Measurements from ENCODE around the gene ABCD1. TPM values are rescaled to one million over a fixed set of nuclear protein-coding genes. Genes with fewer than 3 reads are reported as not detected.

ABCD1 gene
- polyA plus RNA-seq, 2 of the 4 experiments (the other 2 are of a cell fraction) = 1.7 to 3.8 TPM

- WGBS (ENCODE audit: missing lambda C conversion rate) = 77% methylated on average over 6 of the region's 37 CpGs
Observed at GRCh38 chrX:153774576-153775292, 50.1 kb downstream of the ABCD1 start.

GRCh38 chrX:153775293-153776119 lies 50.9 kb downstream of the ABCD1 start:
- no peak overlapping the region for H3K4me3 ChIP-seq
- WGBS (ENCODE audit: missing lambda C conversion rate) = 90% methylated on average over 2 of the region's 42 CpGs
- no peak for DNase-seq (ENCODE audit: low read depth in 1 of 2, low spot score in 1 of 2)
- no peaks in the 10 kb centered on the region for H3K4me1 ChIP-seq
- no peaks in the 10 kb centered on the region for H3K9me3 ChIP-seq
- ChIA-PET POLR2A (interaction anchor here (1.1 kb wide), 1 partner anchor 10 kb away, joined by 3 read pairs; no protein-coding TSS in a partner anchor), CTCF (interaction anchor here (1.1 kb wide), 1 partner anchor 12 kb away, joined by 4 read pairs; no protein-coding TSS in a partner anchor)
- no peak overlapping the region for H3K4me2 ChIP-seq
- TF ChIP-seq EHF (CRISPR knock-in tag; IDR thresholded peaks at IDR 0.05) (no peak), HOXB5 (CRISPR knock-in tag; IDR thresholded peaks at IDR 0.05) (no peak), CTCF (IDR thresholded peaks at IDR 0.05) (no peak), GATA3 (IDR thresholded peaks at IDR 0.05; ENCODE audit: borderline replicate concordance) (no peak), BHLHE40 (IDR thresholded peaks at IDR 0.05; ENCODE audit: low read depth, low read length) (no peak), HOXB13 (CRISPR knock-in tag; IDR thresholded peaks at IDR 0.05; ENCODE audit: low read depth) (no peak), HMGXB4 (CRISPR knock-in tag; IDR thresholded peaks at IDR 0.05; ENCODE audit: borderline replicate concordance) (no peak), RNF2 (IDR thresholded peaks at IDR 0.05; ENCODE audit: borderline replicate concordance, low read depth) (no peak), ZFP36 (IDR thresholded peaks at IDR 0.05; ENCODE audit: borderline replicate concordance, partially characterized antibody) (no peak), REST (IDR thresholded peaks at IDR 0.05) (no peak), FOXS1 (CRISPR knock-in tag; IDR thresholded peaks at IDR 0.05) (no peak), RFX5 (IDR thresholded peaks at IDR 0.05) (no peak)
- no peak for ATAC-seq
- H3K27ac ChIP-seq = no peak overlapping the region
- no peak for FAIRE-seq

More at GRCh38 chrX:153774576-153775292, 50.1 kb downstream of the ABCD1 start:
- POLR2A ChIA-PET = interaction anchor here (1.1 kb wide), 1 partner anchor 11 kb away, joined by 3 read pairs; no protein-coding TSS in a partner anchor
- Histone ChIP-seq H3K9me3 (no peaks in the 10 kb centered on the region), H3K4me1 (no peaks in the 10 kb centered on the region), H3K4me3 (no peak overlapping the region), H3K27ac (no peak overlapping the region), H3K4me2 (no peak overlapping the region)
- no peak for DNase-seq (ENCODE audit: low read depth in 1 of 2, low spot score in 1 of 2)
- TF ChIP-seq GATA3 (IDR thresholded peaks at IDR 0.05; ENCODE audit: borderline replicate concordance) = no peak
- no peak for ATAC-seq
- CTCF ChIA-PET = interaction anchor here (1.1 kb wide), 1 partner anchor 12 kb away, joined by 4 read pairs; no protein-coding TSS in a partner anchor
- no peak for FAIRE-seq

Measured in A549 (cell line).